Measurements from ENCODE around the gene WFDC12.
"Not testable (repeated sequence)": the region's sequence is repeated elsewhere in the genome, so short reads cannot be mapped to it uniquely, and the experiment has no call there.

The WFDC12 gene, protein sequence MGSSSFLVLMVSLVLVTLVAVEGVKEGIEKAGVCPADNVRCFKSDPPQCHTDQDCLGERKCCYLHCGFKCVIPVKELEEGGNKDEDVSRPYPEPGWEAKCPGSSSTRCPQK

DNA sequence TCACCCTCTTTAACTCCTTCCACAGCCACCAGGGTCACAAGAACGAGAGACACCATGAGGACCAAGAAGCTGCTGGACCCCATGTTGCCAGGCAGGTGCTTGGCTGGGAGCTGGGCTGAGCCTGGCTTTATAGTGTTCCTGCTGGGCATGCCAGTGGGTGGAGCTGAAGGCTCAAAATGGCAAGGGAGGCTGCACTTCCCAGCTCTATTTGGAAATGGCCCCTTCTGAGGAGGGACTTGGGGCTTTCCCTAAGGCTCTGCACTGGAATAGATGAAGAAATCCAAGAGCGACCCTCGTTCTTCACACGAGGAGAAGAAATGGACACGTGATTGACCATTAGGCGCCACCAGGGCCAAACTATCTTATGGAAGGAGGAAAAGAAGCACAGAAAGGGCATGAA lies at the start of gene WFDC12:
TSS of gene WFDC12 (minus strand) at position 101 of the 400 bp plus-strand sequence. CDS start at position 83, 18 bp downstream.
- TF ChIP-seq POLR2A (IDR thresholded peaks at IDR 0.05; ENCODE audit: low read length) (no peak), GATA1 (IDR thresholded peaks at IDR 0.05; ENCODE audit: low read depth, low read length) (no peak)
- no peak for DNase-seq

DNA sequence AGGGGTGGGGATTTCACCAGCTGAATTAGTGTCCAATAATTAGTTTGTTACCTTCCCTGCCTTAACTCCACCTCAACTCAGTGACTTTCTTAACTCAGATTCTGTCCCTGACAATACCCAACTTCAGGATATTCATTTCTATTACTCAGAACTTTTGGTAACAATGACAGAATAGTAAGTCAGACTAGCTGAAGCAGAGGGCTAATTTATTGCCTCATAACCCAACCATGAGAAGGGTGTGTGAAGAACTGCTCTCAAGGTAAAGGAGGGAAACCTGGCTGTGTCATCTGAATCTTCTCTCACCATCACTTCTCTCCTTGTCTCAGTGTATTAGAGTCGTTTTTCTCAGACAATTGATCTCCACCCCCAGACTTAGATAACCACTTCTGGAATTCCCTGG lies 49.3 kb upstream of the WFDC12 start:
- no peak for TF ChIP-seq POLR2A (IDR thresholded peaks at IDR 0.05; ENCODE audit: low read length)
- no peak for TF ChIP-seq GATA1 (IDR thresholded peaks at IDR 0.05; ENCODE audit: low read depth, low read length)
- no peak for DNase-seq

DNA sequence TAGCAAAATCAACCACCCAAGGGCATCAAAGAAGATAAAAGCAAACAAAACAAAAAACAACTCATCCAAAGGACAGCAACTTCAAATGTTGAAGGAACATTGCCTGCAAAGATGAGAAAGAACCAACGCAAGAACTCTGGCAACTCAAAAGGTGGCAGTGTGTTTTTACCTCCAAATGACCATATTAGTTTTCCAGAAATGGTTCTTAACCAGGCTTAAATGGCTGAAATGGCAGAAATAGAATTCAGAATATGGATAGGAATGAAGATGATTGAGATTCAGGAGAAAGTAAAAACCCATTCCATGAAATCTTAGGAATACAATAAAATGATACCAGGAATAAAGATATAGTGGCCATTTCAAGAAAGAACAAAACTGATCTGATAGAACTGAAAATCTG lies 40.6 kb upstream of the WFDC12 start:
- DNase-seq = no peak
- no peak for TF ChIP-seq GATA1 (IDR thresholded peaks at IDR 0.05; ENCODE audit: low read depth, low read length)
- no peak for TF ChIP-seq POLR2A (IDR thresholded peaks at IDR 0.05; ENCODE audit: low read length)

DNA sequence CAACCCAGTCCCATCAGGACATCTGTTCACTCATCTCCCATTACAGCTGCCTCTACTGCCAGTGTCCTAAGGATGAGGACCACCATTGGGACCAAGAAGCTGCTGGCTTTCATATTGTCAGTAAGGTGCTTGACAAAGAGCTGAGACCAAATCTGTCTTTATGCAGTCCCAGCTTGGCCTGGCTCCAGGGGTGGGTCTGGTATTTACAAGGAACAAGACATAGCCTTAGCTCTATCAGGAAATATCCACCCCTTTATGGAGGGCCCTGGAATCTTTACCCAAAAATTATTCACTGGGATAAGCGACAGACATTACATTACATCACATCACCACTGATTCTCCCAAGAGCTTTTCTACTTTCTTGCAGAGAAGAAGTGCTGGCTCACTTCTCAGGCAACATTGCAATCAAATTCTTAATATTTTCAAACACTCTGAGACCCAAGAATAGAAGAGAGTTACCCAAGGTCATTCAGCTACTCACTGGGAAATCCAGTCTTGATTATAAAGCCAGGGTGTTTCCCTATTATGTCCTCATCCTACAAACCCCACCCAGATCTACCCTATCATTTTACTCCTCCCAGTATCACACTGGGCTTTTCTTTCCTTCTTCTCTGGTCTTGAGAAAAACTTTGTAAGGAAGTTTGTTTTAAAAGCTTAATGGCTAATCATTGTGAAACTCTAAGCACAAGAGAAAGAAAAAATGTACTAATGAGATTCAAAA lies 39.0 kb upstream of the WFDC12 start:
- TF ChIP-seq GATA1 (IDR thresholded peaks at IDR 0.05; ENCODE audit: low read depth, low read length) (no peak), POLR2A (IDR thresholded peaks at IDR 0.05; ENCODE audit: low read length) (no peak)
- DNase-seq = no peak

DNA sequence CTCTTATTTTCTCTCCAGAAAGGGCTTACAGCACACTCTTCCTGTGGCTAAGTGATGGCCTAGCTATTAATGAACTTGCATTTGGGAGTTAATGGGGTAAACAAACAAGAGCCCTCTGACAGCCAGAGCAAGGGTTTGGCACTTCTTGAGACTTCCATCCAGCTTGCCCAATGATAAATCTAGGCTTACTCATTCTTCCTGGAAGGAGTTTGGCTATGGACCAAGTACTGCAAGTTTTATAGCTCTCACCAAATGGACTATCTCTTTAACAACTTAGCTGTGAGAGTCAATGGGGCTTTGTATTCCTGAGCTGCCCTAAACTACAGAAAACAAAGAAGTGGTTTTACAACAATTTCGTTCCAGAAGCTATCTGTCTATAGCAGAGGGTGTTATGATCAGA lies 33.7 kb upstream of the WFDC12 start:
- no peak for DNase-seq
- TF ChIP-seq GATA1 (IDR thresholded peaks at IDR 0.05; ENCODE audit: low read depth, low read length) (no peak), POLR2A (IDR thresholded peaks at IDR 0.05; ENCODE audit: low read length) (no peak)

DNA sequence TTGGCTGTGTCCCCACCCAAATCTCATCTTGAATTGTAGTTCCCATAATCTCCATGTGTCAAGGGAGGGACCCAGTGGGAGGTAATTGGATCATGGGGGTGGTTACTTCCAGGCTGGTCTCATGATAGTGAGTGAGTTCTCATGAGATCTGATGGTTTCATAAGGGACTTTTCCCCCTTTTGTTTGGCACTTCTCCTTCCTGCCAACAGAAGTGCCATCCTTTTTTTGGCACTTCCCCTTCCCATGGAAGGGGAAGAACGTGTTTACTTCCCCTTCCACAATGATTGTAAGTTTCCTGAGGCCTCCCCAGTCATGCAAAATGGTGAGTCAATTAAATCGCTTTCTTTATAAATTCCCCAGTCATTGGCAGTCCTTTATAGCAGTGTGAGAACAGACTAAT lies 32.4 kb upstream of the WFDC12 start:
- no peak for DNase-seq
- TF ChIP-seq POLR2A (IDR thresholded peaks at IDR 0.05; ENCODE audit: low read length) (no peak), GATA1 (IDR thresholded peaks at IDR 0.05; ENCODE audit: low read depth, low read length) (no peak)

DNA sequence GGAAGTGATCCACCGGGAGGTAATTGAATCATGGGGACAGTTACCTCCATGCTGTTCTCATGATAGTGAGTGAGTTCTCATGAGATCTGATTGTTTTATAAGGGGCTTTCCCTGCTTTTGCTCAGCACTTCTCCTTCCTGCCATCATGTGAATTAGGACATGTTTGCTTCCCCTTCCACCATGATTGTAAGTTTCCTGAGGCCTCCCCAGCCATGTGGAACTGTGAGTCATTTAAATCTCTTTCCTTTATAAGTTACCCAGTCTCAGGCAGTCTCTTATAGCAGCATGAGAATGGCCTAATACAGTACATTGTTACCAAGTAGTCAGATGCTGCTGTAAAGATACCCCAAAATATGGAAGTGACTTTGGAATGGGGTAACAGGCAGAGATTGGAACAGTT lies 30.5 kb upstream of the WFDC12 start:
- not testable (repeated sequence) for DNase-seq

DNA sequence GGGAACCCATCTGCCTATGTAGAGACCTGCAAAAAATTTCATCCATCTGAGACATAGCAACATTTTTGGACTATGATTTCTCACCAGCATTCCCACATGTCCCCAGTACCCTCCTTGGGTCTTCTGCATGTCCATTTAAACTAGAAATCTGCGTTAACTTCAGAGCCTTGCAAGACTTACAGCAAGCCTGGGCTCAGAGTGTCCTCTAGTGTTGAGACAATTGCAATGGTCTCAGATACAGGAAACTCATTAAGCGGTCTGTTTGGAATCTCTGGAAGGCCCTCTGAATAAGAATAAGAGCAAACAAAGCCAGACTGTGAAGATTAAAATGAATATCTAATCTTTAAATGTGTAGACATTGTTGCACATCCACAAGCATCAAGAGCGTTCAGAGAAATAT lies 29.9 kb upstream of the WFDC12 start:
- DNase-seq = no peak
- TF ChIP-seq POLR2A (IDR thresholded peaks at IDR 0.05; ENCODE audit: low read length) (no peak), GATA1 (IDR thresholded peaks at IDR 0.05; ENCODE audit: low read depth, low read length) (no peak)

DNA sequence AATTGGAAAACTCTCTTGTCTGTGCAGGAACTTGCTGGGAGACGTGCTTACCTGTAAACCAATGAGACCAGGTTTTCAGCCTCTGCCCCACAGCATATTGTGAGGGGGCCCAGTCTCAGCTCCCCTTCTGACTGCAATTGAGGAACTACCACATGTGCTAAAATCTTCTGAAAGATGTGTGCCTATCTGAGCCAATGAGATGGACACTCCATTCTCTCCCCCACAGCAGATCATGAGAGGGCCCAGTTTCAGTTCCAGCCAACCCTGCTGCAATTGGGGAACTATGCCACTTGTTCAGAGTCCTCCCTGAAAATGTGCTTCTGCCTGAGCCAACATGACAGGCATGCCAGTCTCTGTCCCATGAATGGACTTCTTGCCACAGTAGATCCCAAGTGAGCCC lies 29.5 kb upstream of the WFDC12 start:
- DNase-seq = no peak
- TF ChIP-seq POLR2A (IDR thresholded peaks at IDR 0.05; ENCODE audit: low read length) = no peak
- TF ChIP-seq GATA1 (IDR thresholded peaks at IDR 0.05; ENCODE audit: low read depth, low read length) = no peak

DNA sequence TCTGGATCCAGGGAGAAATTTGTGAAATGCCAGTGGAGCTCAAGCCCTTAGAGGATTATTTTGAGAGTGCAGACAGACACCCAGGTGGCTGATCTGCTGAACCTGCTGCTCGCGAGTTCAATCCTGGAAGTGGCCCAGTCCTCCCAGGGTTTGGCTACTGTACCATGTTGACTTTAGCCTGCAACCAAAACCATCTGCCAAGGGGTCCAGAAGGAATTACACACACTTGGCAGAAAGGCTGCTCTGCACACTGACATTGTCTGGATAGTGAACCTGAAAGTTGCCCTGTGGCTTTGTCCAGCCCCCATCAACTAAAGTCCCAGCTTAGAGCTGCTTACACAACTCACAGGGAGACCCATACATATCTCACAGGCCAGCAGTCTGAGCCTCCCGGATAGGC lies 28.9 kb upstream of the WFDC12 start:
- no peak for TF ChIP-seq GATA1 (IDR thresholded peaks at IDR 0.05; ENCODE audit: low read depth, low read length)
- TF ChIP-seq POLR2A (IDR thresholded peaks at IDR 0.05; ENCODE audit: low read length) = no peak
- DNase-seq = no peak

DNA sequence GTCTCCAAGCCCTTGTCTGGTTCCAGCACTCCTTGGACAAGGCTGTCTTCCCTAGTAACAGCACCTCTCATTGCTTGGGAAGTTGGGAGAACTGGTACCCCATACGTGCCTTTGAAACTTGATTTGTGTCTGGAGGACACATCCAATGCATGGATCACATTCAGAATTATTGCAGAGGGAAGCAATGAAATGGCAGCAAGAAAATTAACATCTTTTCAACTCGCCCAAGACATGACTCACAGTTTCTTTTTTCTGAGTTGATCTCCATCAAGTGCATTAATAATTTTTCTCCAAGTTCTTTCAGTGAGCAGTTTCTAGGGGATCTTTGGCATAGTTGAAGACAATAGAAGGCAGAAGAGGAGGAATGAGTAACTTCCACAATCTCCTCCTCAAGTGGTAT lies 28.1 kb upstream of the WFDC12 start:
- TF ChIP-seq POLR2A (IDR thresholded peaks at IDR 0.05; ENCODE audit: low read length) = no peak
- TF ChIP-seq GATA1 (IDR thresholded peaks at IDR 0.05; ENCODE audit: low read depth, low read length) = no peak
- DNase-seq = no peak

DNA sequence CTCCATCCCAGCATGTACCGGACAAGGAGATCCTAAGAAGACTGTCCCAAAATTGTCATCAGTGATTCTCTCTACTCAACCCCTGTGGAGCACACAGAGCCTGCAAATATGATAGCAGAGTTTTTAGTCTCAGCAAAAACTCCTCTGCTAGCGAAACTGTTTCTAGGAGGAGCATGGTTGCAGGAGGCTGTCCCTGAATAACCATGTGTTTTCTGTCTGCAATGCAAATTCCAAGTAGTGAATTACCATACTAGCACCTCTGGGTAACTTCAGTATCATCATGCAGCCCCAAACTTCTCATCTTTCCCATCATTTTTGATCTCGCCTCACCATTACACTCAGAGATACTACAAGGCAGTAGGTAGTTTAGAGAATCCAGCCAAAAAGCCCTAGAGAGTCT lies 24.8 kb upstream of the WFDC12 start:
- no peak for DNase-seq
- TF ChIP-seq POLR2A (IDR thresholded peaks at IDR 0.05; ENCODE audit: low read length) = no peak
- TF ChIP-seq GATA1 (IDR thresholded peaks at IDR 0.05; ENCODE audit: low read depth, low read length) = no peak

DNA sequence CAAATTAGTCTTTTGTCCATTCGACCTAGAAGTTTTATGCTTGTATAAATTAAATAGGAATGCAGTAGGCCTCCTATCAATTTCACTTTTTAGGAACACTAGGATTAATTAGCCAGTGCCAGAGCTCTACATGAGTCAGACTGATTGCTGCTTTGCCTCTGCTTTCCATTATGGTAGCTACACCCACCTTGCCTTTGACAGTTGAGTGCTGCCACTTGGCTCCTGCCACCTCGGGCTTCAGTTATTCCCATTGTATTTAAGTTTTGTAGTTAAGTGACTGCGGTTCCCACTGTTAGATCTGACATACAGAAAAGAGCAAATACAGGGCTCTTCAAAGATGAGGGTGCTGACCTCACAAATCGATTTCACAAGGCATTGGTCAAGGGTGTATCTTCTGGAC lies 16.6 kb upstream of the WFDC12 start:
- DNase-seq = no peak

DNA sequence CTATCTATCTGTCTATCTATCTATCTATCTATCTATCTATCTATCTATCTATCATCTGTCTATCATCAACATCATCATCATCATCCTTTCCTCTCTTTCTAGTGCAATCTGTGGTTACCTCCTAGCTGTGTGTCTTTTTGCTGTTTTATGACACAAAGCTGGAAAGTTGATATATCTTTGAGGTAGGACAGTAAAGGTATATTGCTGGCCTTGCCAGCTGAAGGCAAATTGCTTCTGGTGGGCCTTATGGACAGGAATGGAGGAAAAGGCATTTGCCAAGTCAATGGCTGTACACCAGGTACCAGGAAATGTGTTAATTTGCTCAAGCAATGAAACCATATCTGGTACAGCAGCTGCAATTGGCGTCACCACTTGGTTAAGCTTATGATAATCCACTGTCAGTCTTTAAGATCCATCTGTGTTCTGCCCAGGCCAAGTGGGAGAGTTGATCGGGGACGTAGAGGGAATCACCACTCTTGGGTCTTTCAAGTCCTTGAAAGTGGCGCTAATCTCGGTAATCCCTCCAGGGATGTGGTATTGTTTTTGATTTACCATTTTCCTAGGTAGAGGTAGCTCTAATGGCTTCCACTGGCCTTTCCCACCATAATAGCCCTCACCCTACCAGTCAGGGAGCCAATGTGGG lies 15.6 kb upstream of the WFDC12 start:
- not testable (repeated sequence) for DNase-seq

More for the DNA sequence above, 16.6 kb upstream of the WFDC12 start:
- TF ChIP-seq POLR2A (IDR thresholded peaks at IDR 0.05; ENCODE audit: low read length) (no peak), GATA1 (IDR thresholded peaks at IDR 0.05; ENCODE audit: low read depth, low read length) (no peak)
